ENCODE data around the gene FANCC. TPM values are rescaled to one million over a fixed set of nuclear protein-coding genes. Genes with fewer than 3 reads are reported as not detected.

The FANCC gene
- total RNA-seq, 1 donor from 2014 or later: 8.8 TPM

DNA sequence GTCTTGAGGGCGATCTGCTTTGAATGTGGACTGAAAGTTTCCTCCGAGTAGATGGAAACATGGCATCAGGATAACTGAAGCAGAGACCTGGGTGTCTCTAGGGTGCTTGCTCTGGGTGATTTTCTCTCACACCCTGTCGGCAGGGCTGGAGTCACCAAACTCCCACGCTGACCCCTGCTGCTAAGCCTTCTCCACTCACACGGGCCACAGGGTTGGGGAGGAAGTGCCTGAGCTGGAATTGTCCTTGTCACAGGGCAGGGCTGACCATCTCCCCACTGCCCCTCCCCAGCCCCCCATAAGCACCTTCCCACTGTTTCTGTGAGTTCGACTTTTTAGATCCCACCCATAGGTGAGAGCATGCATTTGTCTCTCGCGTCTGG is 212.9 kb downstream of the FANCC start:
- no peak for DNase-seq (ENCODE audit: low spot score)

DNA sequence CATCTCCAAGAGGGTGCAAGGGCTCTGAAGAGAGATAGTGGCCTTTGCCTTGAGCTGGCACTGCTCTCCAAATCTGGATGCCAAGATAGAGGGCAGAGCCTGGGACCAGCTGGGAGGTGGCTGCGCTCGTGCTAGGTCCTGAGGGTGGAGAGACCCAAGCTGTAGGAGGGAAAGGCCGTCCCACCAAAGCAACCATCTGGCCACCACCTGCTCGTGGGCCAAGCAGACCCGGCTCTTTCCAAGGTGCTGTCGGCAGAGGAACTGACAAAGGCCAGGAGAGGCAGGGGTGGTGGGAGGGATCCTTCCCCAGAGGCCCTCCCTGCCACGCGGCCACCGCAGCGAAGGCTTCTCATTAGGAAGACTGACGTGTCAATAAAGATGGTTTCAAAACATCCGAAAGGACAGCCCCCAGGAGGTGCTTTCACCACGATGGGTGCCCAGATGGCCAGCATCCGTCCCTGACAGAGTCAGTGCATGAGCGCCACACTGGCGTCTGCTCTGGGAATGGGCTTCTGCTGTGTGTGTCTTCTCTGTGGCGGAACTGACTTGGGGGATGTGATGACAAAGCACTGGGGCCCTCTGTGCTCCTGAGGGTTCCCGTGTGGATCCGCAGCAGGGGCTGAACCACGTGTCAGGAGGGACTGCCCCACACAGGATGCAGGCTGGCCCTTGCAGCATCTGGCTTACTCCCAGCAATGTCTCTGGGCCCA is 213.5 kb downstream of the FANCC start:
- no peak for DNase-seq (ENCODE audit: low spot score)

DNA sequence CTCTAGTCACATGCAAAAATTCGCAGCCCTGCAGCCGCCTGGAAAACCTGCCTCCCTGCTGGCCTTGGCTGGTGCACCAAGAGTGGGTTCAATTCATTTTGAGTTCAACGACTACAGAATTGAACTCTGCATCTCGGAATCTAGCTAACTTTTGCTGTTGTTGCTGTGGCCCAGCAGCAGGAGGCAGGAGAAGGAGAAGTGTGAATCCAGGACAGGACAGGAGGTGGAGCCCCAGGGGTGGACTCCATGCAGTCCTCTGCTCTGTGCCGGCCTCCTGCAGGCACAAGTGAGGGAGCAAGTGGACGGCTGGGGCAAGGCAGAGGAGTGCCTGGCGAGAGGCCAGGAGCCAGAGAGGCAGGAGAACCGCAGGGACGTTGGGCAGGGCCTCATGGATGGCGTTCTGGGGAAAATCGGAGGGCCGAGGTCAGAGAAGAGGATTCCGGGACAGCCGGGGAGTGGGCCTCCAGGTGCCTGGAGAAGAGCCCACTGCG is 214.2 kb downstream of the FANCC start:
- no peak for DNase-seq (ENCODE audit: low spot score)

DNA sequence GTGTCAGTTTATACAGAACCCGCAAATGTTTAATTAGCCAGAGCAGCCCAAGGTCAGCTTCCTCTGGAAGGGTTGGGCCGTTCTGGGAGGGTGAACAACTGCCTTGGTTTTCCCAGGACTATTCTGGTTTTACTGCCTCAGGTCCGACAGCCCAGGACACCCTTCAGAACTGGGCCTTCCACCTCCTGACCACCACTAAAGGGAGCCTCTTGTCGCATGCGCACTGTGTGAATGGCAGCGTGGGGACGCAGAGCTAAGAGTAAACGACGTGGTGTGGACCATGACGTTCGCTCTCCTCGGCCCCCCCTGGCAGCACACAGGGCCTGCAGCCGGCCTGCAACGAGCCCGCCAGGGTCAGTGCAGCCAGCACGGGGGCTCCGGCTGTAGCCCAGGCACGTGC is 214.9 kb downstream of the FANCC start:
- no peak for DNase-seq (ENCODE audit: low spot score)

DNA sequence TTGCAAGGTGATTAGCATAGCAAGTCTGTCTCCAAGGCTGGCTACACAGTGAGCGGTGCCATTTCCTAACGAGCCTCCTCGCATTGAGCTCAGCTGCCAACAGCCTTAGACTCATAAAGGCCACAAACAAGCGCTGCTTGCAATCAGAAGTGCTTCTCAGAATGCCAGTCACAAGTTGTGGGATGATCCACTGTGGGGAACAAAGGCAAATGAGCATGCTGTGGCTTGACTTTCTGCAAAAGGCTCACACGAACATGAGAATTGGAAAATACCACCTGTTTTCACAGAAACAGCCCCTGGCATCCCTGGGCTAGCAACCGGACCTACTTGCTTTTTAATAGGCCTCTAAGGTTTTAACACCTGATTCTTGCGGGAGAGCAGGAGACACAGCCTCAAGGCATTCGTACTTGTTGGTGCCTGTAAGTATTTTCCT is 215.5 kb downstream of the FANCC start:
- no peak for DNase-seq (ENCODE audit: low spot score)

DNA sequence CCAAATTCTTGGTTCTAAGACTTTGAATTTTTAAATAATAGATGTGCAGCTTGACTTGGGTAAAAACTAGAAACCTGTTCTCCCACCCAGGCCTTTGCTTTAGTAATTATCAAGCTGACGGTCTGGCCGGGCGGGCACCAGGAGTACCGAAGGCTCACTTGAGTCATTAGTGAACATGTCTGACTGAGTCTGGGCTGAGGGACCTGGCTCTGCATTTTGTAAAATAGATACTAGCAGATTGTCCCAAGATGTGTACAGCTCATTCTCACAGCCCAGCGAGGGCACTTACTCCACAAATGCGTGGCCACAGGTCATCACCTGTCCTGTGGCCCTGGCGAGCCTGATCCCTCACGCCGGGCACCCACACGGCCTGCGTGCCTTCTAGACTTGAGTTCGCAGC is 216.2 kb downstream of the FANCC start:
- no peak for DNase-seq (ENCODE audit: low spot score)

DNA sequence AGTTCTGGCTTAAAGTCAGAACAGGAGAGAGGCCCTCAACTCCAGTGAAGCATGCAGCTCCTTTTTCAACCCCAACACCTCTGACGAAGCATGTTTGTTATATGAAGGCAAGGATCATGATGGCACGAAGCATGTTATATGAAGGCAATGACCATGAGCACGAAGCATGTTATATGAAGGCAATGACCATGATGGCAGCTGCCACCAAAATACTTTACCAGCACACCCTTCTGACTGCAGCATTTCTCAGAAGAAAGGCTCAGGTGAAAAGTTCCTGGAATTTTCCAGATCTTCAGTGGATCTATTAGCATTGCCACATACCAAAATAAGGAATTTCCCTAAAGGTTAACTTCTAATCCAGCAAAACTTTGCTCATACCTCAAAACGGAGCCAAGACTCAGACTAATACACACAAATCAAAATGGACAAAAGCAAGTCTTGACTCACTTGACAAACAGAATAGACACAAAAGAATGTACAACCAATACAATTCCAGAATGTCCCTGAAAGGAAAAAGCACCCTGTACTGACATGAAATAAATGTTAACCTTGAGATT is 217.4 kb downstream of the FANCC start:
- DNase-seq (ENCODE audit: low spot score): no peak

DNA sequence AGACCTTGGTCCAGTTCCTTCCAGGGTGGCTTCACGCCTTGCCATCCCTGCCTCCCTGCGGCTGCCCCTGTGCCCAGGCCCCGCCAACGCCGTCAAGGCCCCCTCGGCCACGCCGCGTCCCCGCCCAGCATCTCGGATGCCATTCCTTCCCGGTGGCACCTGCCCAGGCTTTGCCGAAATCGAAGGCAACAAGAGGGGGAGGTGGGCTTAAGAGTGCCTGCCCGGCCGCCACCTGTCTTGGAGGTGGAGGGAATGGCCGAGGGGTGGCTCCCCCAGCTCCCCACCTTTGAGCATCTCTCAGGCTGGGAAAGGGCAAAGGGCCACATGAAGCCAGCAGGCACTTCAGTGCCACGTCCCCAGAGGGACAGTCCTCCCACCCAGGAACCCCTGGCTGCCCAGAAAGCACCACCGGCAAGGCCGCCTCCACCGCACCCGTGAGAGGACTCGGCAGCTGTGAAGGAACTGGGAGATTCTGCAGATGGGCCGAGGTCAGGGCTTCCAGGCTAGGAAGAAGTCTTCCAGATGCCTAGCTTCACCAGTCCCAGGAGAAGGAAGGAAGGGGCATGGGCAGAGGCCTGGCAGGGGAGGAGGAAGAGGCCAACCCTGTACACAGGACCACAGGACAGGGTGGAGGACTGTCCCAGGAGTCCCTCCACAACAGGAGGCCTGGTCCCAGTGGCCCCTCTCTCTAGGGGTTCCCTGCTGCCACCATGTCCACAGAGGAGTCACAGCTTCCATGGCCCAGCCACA is 218.0 kb downstream of the FANCC start:
- DNase-seq (ENCODE audit: low spot score): no peak

DNA sequence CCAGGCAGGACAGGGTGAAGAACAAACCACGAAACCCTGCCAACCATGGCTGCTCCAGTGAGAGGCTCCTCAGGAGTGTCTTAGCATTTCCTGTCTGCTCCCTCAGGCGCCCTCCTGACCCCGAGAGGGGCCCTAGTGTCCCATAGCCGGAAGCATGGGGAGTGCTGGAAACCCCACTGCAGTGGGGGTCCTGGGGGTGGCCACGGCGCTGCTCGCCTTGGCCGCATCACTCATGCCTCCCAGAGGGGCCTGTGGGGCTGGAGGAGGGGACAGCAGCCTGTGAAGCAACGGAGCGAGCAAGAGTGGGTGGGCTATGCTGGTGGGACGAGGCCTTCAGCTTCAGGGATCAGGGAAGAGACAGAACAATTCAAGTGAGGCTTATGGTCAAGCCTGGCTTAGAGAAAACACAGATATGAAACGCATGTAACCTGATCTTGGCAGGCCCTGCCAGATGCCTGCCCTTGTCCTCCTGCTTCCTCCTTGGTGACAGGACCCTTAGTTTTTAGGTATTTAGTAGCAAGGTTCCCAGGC is 219.1 kb downstream of the FANCC start:
- DNase-seq (ENCODE audit: low spot score): no peak

DNA sequence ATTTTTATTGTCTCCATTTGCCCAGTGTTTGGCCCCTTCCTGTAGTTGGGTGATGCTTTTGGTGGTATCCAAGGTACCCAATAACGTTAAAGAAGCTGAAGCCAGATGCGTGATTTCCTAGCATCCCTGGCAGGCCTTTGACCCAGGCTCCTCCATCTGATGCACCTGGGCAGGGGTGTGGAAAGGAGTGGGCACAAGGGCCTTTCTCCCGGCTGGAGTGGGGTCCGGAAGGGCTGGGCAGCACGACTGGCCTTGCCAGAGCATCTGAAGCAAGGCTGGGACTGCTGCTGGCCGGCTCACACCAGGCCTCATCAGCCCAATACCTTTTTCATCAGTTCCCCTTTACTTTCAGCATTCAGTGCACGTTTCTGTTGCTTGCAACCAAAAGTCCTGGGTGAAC is 220.2 kb downstream of the FANCC start:
- no peak for DNase-seq (ENCODE audit: low spot score)

DNA sequence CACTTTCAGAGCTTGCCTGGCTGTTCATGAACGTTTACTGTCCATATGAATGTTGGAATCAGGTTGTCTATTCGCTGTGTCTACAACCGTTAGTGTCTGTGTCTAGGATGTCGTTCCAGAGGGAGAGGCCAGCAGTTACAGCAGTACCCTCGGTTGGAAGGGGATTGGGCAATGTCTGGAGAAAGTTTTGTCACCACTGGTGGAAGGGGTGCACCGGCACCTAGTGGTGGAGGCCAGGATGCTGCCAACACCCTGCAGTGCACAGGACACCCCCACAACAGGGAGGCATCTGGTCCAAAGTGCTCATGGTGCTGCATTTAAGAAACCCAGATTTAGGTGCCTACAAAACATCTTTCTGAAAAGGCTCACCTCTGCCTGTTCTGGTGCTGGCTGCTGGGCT is 220.7 kb downstream of the FANCC start:
- no peak for DNase-seq (ENCODE audit: low spot score)

DNA sequence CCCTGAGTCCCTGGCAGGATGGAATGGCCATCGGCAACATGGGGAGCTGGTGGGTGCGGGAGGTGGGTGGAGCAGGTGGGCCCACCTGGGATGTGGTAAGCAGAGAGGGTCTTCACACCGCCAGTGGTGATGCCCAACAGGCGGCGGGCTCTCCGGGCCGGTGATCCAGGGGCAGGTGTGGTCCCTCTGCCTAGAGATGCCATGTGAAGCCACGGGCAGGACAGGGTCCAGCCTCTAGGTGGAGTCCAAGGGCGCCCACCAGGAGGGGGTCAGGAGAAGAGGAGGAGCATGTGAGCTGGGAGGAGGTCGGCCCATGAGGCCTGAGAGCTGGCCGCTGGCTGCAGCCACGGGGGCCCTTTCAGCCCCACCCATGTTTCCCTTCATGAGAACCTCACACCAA is 221.1 kb downstream of the FANCC start:
- no peak for DNase-seq (ENCODE audit: low spot score)

DNA sequence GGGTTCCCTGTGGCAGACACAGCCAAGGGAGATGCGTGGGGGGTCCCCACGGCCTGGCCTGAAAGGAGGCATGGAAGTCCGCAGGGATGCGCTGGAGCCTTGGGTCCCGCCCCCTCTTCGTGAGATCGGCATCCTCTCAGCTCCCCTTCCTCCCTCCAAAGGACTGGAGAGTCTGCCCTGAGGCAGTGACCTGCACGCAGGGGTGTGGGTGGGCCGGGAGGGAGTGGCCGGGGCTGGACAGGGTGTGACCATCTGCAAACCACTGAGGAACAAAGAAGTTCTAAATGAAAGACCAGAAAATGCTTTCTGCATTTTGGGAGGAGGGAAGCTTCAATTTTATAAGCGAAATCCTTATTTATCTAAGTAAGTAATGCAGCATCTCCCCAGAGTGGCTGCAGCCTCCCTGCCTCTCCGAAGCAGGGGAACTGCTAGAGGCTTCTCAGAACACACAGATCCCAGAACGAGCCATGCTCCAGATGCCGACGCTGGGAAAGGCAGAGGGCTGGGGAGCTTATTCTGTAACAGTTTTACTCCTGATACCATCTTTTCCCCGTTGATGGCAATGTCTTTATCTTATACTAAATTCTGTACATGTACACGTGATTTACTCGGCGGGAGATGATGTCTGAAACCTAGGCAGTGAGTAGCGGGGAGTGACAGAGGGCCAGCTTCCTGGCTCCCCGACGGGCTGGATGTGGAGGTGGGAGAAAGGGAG is 221.7 kb downstream of the FANCC start:
- DNase-seq (ENCODE audit: low spot score): no peak

DNA sequence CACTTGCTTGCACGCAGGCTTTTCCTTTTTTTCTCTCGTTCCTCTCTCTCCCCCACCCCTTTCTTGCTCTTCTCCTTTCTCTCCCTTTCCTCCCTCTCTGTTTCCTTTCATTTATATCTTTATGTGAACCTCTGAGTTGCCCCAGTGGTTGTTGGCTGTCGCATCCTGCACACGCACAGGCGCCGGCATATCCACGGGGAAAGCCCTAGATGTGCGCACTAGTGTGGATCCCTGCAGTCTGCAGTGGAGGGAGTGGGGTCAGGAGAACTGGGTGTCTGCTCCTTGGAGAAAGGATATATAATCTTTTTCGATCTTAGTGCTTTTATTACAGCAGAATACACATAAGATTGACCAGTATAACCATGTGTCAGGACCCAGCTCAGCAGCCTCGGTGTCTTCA is 223.5 kb downstream of the FANCC start:
- DNase-seq (ENCODE audit: low spot score): no peak

DNA sequence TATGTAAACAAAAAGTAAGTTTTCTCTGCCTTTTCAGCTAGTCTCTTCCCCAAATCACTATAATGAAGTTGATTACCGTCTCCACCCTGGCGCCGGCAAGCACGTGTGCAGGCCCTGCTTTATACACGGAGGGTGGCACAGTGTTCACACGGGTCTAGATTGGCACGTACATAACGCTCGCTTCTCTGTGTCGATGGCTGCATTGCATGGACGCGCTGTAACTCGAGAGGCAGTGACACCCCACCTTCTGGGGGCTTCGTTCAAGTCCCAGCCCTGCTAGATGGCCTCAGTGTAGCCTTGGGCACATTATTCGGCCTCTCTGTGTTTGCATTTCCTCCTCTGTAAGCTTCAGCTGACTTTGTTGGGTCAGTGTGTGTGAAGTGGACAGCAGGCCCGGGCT is 223.9 kb downstream of the FANCC start:
- no peak for DNase-seq (ENCODE audit: low spot score)

DNA sequence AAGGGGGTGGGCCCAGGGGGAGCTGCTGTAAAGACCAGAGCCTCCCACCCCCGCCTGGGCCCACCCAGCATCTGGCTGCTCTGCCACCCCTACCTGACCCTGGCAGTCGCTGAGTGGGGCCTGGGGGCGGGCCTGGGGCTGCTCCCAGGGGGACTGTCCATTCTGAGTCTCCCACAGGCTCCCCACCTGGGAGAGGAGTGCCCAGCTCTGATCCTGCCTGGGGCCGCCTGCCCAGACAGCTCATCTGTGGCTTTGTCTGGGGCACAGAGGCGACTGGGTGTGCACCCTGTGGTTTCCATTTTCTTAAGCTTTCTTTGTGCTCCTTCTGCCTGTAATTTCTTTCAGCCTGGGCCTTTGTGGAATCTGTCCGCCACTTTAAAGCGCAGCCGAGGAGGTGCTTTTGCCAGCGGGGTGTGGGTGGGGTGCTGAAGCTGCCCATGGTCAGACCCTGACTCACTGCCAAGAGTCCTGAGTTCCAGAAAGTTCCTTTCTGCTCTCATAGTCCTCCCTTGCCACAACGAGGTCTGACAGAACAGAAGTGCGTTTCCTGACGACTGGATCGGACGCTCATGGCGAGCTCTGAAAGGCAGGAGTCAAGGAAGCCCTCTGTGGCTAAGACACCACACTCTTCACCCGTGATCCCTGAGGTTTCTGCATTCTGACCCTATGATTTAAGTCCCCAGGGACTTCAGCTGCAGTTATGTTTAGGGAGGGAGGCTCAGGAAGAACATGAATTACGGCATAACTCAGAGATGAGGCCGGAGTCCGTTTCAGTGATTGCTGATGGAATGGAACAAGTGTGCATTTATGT is 225.0 kb downstream of the FANCC start:
- no peak for DNase-seq (ENCODE audit: low spot score)

DNA sequence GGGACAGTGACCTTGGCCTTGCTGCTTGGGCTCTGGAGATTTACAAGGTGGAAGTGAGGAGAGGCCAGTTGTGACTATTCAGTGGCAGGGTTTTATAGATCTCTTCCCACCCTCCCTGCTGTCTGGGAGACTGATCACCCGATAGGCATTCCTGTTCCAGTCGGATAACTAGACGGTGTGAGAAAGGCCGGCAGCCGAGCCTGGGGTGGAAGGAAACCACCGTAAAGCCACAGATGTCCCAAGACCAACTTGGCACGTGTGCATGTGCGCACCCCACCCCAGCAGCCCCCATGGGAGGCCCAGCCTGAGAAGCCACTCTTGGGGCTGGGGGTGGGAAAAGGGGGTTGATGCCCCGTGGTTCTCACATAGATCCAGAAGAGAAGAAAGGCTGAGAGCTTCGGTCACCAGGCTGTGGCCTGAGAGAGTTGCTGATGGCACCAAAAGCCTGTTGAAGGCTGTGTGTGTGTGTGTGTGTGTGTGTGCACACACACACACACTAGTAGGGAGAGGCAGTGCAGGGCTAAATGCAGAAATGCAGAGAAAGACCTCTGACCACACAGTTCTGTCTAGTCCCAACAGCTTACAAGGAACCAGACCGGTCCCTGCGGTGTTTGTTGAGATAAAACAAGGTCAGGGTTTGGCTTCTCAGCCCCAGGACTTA is 225.8 kb downstream of the FANCC start:
- DNase-seq (ENCODE audit: low spot score): no peak

DNA sequence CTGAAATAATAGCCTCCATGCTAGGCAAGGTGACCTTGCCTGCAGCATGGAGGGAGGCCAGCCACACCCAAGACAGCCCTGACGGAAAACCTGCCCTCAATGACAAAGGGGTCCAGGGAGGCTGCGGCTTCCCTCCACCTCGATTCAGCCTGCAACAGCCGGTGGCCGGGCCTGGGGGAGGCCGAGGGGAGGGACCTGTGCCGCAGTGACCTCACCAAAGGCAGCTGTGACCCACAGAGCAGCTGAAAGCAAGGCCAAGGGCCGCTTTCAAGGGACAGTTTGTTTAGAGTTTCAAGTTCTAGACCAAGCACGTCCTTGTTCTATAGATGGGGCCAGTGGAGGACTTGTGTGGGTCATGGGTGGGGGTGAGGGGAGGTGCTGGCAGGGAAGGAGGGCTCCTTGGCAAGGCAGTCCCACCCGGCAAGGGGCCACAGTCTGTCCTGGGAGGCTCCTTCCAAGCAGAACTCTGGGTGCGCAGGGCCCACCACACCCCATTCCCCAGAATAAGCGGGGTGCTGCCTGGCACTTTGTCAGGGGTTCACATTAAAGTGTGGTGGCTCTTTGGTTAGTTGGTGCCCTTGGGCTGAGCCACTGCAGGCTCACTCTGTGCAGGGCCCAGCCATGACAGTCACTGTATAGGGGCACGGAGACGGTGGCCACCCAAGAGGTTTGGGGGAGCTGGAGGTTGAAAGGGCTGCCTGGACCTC is 226.5 kb downstream of the FANCC start:
- DNase-seq (ENCODE audit: low spot score): no peak

DNA sequence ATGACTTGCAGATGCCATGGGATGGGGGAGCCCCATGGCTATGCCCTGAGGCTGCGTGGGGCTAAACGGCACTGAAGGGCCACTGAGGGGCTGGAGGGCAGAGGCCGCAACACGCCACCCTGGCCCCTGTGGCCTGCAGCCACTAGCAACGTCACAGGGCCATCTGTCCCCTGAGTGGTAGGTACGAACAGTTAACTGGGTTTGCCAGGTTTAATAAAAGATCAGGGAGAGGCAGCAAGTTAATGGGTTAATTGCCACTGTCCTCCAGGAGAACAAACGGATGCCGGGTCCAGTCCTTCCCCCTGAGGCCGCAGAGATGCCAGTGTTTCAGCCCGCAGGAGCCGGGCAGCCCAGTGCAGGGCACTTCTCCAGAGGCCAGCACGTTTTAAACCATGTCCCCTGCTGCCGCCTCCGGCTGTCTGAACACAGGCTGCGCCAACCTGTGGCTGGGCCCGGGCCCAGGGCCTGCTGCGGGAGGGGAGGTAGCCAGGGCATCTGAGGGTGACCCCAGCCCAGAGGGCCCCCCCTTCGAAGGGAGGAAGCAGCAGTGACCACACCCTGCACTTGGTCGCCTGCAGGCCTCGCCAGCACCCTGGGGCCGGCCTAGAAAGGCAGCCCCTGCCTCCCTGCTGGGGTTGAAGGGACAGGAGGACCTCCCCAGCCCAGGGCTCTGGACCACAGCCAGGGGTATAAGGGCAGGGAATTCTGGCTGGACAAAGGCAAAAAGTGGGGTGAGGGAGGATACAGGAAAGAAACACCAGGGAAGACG is 227.3 kb downstream of the FANCC start:
- no peak for DNase-seq (ENCODE audit: low spot score)

All from mesenteric fat pad (tissue), 1 donor.